GOT3 (cell line): ENCODE results near the gene RLN2.
"Not testable (repeated sequence)": the region's sequence is repeated elsewhere in the genome, so short reads cannot be mapped to it uniquely, and the experiment has no call there.

ENCODE experiments used
- DNase-seq: peaks from one replicate; lab custom pipeline; 2025; ENCODE audit warnings: mixed read lengths; lab: John Stamatoyannopoulos, UW

Gene RLN2, protein sequence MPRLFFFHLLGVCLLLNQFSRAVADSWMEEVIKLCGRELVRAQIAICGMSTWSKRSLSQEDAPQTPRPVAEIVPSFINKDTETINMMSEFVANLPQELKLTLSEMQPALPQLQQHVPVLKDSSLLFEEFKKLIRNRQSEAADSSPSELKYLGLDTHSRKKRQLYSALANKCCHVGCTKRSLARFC

DNA sequence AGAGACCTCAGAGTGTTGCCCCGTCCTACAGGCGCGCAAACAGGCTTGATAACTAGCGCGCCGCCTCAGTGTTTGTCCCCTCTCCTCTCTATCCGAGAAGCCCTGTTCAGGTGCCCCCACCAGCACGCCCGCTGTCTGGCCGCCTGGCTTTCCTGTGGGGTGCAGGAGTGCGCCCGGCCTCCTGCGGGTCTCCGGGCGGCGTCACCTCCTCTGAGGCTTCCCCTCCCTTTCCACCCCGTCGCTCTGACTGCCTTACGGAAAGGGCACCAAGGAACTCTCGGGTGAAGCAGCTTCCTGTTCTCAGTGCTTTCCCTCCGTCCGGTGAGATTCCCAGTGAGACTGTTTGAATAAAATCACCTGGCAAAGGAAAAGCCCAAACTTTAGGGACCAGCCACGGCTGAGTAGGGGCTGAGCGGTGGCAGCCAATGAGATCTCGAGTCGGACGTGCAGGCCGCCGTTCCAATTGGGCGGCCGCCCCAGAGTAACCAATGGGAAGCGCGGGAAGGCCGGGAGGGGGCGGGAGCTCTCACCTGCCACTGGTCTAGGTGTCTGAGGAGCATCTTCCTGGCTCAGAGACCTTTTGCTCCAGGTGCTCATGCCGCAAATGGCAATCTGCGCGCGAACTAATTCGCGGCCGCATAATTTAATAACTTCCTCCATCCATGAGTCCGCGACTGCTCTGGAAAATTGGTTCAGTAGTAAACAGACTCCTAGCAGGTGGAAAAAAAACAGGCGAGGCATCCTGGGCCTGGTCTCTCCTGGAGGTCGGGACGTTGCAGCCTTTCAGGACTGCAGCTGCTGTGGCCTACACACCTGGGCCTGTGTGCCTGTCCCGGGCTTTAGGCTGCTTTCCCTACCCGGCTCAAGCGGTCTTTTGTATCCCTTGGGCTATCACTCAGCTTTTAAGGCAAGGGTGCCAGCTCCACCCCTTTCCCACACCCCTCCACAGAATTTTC, at the start of gene RLN2:
RLN2 (minus strand) TSS at position 877 of the 956 bp plus-strand sequence; CDS start at position 741, 136 bp downstream.
- not testable (repeated sequence) for DNase-seq

DNA sequence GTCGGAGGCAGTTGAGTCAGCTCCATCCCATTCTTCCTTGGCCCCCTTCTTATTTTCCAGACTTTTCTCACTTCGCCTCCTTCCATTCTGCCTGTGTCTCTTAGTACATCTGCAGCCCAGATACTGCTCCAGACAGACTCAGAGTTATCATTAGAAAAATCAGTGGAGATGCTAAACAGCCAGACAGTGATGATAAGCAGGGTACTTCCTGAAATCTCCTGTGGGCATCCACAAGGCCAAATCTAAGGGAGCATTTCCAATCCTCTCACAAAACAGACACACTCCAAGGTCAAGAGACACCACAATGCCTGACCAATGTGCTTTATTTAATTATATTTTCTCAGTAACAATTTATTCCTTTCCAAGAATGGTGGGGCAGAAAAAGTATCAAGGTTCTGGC, 49.7 kb upstream of the RLN2 start:
- no peak for DNase-seq

GRCh38 chr9:5352637-5353248, 48.2 kb upstream of the RLN2 start:
- no peak for DNase-seq

GRCh38 chr9:5338992-5339981, 34.8 kb upstream of the RLN2 start, which contains the start of gene RLN1:
RLN1 (minus strand) TSS chr9:5339876; CDS start chr9:5339746, 130 bp downstream.
- not testable (repeated sequence) for DNase-seq

DNA sequence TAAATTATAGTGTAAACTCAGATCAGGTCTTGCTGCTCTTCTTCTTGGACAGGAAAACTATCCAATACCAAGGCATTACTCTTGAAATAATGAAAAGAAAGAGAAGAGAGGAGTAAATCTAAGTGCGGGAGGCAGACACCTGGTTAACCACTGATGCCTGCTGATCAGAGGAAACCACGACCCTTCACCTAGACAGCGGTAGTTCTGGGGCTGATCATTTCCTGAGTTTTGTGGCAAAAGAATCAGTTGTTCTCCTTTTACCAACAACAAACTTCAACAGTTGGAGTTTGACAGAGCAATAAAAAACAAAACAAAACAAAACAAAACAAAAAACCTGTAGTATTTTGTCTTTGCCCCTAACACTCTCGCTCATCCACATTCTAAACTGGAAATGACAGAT, 32.2 kb upstream of the RLN2 start:
- no peak for DNase-seq

- DNase-seq: not testable (repeated sequence)
Measured at GRCh38 chr9:5331276-5331675, 26.8 kb upstream of the RLN2 start.

DNA sequence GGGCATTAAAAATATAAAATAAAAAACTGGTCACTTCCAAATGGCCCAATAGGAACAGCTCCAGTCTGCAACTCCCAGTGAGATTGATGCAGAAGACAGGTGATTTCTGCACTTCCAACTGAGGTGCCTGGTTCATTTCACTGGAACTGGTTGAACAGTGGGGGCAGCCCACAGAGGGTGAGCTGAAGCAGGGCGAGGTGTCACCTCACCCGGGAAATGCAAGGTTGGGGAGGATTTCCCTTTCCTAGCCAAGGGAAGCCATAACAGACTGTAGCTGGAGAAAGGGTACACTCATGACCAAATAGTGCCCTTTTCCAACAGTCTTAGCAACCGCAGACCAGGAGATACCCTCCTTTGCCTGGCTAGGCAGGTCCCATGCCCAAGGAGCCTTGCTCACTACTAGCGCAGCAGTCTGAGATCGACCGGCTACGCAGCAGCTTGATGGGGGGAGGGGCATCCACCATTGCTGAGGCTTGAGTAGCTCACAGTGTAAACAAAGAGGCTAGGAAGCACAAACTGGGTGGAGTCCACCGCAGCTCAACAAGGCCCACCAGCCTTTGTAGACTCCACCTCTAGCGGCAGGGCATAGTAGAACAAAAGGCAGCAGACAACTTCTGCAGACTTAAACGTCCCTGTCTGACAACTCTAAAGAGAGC, 22.5 kb upstream of the RLN2 start:
- DNase-seq: no peak

DNA sequence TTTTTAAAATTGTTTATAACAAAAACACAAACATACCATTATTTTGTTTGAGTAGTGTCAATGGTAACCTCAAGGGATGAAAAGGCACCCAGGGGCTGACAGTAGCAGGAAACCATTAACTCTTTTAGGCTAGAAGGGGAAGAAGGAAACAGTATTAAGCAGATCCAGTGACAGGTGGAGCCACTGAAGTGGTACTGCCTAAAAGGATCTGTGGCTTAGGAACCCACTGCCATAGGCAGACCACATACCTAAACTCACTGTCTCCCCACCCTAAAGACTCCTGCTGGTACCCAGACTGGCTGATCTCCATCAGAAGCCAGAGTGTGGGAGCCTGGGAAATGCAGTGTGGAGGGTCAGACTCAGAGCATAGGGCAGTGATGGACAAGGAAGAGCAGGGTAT, 21.7 kb upstream of the RLN2 start:
- DNase-seq: no peak

DNA sequence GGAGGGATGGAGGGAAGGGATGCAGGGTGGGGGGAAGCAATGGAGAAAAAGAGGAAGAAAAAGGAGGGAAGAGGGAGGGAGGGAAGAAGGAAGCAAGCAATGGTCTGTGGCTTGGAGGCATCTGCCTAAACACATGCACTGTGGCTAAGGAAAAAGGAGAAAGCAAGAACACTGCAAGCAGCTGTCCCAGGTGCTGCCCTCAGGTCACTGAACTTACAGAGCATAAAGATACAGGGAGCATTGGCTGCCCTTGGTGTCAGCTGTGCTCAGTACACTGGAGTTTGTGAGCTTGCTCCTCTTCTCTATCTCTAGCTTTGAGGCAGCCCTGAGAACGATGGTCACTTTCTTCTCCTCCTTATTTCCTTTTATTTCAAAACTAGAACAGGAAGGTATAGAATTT, 17.1 kb upstream of the RLN2 start:
- DNase-seq: not testable (repeated sequence)

- no peak for DNase-seq
Measured at GRCh38 chr9:5321058-5321457, 16.5 kb upstream of the RLN2 start.

- not testable (repeated sequence) for DNase-seq
Measured at GRCh38 chr9:5316406-5316805, 11.9 kb upstream of the RLN2 start.

DNA sequence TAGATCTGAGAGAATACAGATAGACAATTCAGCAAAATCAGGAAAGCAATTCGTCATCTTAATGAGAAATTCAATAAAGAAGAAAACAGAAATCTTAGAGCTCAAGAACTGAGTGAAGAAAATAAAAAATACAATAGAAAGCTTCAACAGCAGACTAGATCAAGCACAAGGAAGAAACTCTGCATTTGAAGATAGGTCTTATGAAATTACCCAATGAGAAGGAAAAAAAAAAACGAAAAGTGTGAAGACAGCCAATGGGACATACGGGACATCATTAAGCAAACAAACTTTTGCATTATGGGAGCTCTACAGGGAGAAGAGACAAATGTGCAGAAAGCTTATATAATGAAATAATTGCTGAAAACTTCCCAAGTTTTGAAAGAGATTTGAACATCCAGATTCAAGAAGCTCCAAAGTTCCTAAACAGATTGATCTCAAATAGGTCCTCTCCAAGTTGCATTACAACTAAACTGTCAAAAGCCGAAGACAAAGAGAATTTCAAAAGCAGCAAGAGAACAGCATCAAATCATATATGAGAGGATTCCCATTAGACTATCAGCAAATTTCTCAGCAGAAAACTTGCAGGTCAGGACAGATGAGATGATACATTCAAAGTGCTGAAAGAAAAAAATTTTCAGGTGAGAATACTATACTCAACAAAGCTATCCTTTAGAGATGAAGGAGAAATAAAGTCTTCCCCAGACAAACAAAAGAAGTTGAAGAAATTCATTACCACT, 10.8 kb upstream of the RLN2 start:
- no peak for DNase-seq

DNA sequence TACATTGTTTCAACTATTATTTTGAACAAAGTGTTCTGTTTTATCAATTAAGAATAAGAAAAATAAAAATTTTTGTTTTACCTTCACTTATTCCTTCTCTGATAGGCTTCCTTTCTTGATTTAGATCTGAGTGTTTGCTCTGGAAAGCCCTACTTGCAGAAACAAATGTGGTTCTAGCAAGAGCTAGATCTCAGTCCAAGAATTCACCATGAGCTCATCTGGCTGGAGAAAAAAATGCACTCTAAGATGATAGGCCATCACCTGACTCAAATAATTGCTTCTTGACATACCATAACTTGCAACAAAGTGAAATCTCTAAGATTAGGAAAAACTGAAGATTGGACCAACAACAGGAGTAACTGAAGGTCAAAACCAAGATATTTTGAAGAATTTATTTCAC, 6.3 kb upstream of the RLN2 start:
- no peak for DNase-seq

- no peak for DNase-seq
Measured at GRCh38 chr9:5305741-5306140, 1.2 kb upstream of the RLN2 start.

DNA sequence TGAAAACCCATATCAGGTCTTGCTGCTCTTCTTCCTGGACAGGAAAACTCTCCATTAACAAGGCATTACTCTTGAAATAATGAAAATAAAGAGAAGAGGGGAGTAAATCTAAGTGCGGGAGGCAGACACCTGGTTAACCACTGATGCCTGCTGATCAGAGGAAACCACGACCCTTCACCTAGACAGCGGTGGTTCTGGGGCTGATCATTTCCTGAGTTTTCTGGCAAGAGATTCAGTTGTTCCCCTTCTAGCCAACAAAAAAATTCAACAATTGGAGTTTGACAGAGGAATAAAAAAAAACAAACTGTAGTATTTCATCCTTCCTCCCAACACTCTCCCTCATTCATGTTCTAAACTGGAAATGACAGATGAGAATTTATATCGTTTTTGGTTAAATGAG, 3.0 kb downstream of the RLN2 start:
- DNase-seq: no peak

GRCh38 chr9:5292141-5292540, 12.4 kb downstream of the RLN2 start:
- no peak for DNase-seq

DNA sequence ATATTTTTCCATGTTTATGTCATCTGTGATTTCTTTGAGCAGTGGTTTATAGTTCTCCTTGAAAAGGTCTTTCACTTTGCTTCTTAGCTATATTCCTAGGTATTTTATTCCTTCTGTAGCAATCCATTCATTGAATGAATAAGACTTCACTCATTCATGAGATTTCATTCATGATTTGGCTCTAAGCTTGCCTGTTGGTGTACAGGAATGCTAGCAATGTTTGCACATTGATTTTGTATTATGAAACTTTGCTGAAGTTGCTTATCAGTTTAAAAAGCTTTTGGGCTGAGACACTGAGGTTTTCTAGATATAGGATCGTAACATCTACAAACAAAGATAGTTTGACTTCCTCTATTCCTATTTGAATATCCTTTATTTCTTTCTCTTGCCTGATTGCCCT, 15.9 kb downstream of the RLN2 start:
- DNase-seq: no peak

DNA sequence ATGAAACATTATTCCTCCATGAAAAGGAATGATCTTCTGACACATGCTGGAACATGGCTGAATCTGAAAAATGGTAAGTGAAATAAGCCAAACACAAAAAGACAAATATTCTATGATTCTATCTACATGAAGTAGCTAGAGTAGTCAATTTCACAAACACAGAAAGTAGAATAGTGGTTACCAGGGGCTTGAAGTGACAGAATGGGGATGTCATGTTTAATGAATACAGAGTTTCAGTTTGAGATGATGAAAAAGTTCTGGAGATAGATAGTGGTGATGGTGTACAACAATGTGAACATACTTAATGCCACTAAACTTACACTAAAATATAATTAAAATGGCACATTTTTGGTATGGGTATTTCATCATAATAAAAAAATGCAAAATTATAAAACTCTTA, 18.3 kb downstream of the RLN2 start:
- DNase-seq: no peak

- no peak for DNase-seq
Measured at GRCh38 chr9:5278486-5278885, 26.0 kb downstream of the RLN2 start.

DNA sequence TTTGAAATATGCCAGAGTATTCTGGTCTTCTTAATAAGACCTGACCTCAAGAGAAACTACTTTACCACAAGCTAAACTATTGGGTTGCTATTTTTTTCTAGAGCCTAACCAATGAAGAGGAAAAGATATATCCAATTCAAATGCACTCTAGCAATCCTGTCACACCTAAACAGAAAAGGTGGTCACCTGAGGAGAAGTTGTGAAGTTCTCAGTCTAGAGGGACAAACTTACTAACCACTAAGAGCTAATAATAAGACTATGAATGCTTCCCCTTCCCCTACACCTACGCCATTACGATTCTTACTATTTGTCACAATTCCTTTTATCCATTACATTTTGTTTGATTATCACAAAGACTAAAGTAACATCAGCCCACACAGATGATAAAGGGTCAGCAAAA, 29.7 kb downstream of the RLN2 start:
- no peak for DNase-seq
